ENCODE measurements around the gene CD82.

CD82 gene

GRCh38 chr11:44562845-44563460, 2.5 kb upstream of the CD82 start:
- no peak overlapping the region for H2BK120ac ChIP-seq (ENCODE audit: insufficient read depth, low read length, poor library complexity)
- H2AFZ ChIP-seq (ENCODE audit: insufficient read depth, low read length, poor library complexity): no peak overlapping the region
- no peak overlapping the region for H3K18ac ChIP-seq (ENCODE audit: low read length)
- H4K12ac ChIP-seq (ENCODE audit: low read depth, low read length): no peak overlapping the region
- H4K91ac ChIP-seq (ENCODE audit: low read depth, low read length): no peak overlapping the region
- H2AK5ac ChIP-seq (ENCODE audit: low read length): no peak overlapping the region
- no CpG with 5 or more reads among the region's 5 CpGs for WGBS (ENCODE audit: extremely low coverage, insufficient coverage, insufficient read length)
- no peak overlapping the region for H3K4me2 ChIP-seq (ENCODE audit: low read length)
- H3K79me1 ChIP-seq (ENCODE audit: low read length): peaks cover 4% of the 10 kb centered on the region
- no peak overlapping the region for H4K8ac ChIP-seq (ENCODE audit: low read depth, low read length)
- no peak overlapping the region for H2BK5ac ChIP-seq (ENCODE audit: low read depth, low read length, poor library complexity)
- peaks cover 4% of the 10 kb centered on the region for H3K9me3 ChIP-seq (ENCODE audit: insufficient read depth, low read depth, low read length)
- H3K14ac ChIP-seq (ENCODE audit: low read length): no peak overlapping the region
- no peak for DNase-seq
- H3K4me1 ChIP-seq (ENCODE audit: control insufficient read depth in 1 of 2, insufficient read depth in 2 of 2, low read length in 2 of 2): peaks cover 6 to 13% of the 10 kb centered on the region in 2 experiments
- no peak overlapping the region for H3K23ac ChIP-seq (ENCODE audit: low read length)
- H3K4ac ChIP-seq (ENCODE audit: low read depth, low read length): no peak overlapping the region
- no peaks in the 10 kb centered on the region for H3K36me3 ChIP-seq (ENCODE audit: control insufficient read depth in 1 of 2, insufficient read depth in 2 of 2, low read length in 2 of 2)
- H3K4me3 ChIP-seq (ENCODE audit: low read depth, low read length): no peak overlapping the region
- no peak overlapping the region for H3K27ac ChIP-seq (ENCODE audit: low read depth, low read length)
- H3K27me3 ChIP-seq (ENCODE audit: insufficient read depth, low read length): peaks cover 6% of the 10 kb centered on the region
- no peak overlapping the region for H3K9ac ChIP-seq (ENCODE audit: low read length)
- no peak overlapping the region for H2BK12ac ChIP-seq (ENCODE audit: low read length)
- H3K79me2 ChIP-seq (ENCODE audit: control insufficient read depth, insufficient read depth, low read length, poor library complexity): no peaks in the 10 kb centered on the region

DNA sequence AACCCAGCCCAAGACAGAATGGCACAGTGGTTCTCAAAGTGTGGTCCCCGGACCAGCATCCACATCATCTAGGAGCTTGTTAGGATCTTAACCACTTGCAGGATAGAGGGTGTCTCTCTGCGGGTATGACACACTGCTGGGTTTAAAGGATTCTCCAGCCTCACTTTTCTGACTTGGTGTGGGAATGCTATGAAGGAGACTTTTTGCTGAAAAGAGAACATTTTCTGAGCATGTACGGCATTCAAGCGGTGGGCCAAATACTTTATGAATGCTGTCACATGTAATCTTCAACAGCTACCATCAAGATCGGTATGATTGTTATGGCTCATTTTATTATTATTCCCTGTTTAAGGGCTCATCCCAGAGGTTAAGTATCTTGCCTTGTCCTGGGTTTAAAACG, 1.8 kb upstream of the CD82 start:
- H2AFZ ChIP-seq (ENCODE audit: insufficient read depth, low read length, poor library complexity): no peak overlapping the region
- no peak overlapping the region for H3K14ac ChIP-seq (ENCODE audit: low read length)
- no CpG with 5 or more reads among the region's 6 CpGs for WGBS (ENCODE audit: extremely low coverage, insufficient coverage, insufficient read length)
- no peak overlapping the region for H3K18ac ChIP-seq (ENCODE audit: low read length)
- no peaks in the 10 kb centered on the region for H3K79me2 ChIP-seq (ENCODE audit: control insufficient read depth, insufficient read depth, low read length, poor library complexity)
- H3K27ac ChIP-seq (ENCODE audit: low read depth, low read length): no peak overlapping the region
- DNase-seq: peak in 1 of 2 donors; percentile 51
- H3K9me3 ChIP-seq (ENCODE audit: insufficient read depth, low read depth, low read length): peaks cover 4% of the 10 kb centered on the region
- H3K9ac ChIP-seq (ENCODE audit: low read length): no peak overlapping the region
- no peak overlapping the region for H2AK5ac ChIP-seq (ENCODE audit: low read length)
- no peaks in the 10 kb centered on the region for H3K36me3 ChIP-seq (ENCODE audit: control insufficient read depth in 1 of 2, insufficient read depth in 2 of 2, low read length in 2 of 2)
- H3K4me1 ChIP-seq (ENCODE audit: control insufficient read depth in 1 of 2, insufficient read depth in 2 of 2, low read length in 2 of 2): peaks cover 6 to 15% of the 10 kb centered on the region in 2 experiments
- no peak overlapping the region for H2BK12ac ChIP-seq (ENCODE audit: low read length)
- peaks cover 6% of the 10 kb centered on the region for H3K27me3 ChIP-seq (ENCODE audit: insufficient read depth, low read length)
- no peak overlapping the region for H2BK5ac ChIP-seq (ENCODE audit: low read depth, low read length, poor library complexity)
- no peak overlapping the region for H3K23ac ChIP-seq (ENCODE audit: low read length)
- no peak overlapping the region for H2BK120ac ChIP-seq (ENCODE audit: insufficient read depth, low read length, poor library complexity)
- no peak overlapping the region for H3K4me3 ChIP-seq (ENCODE audit: low read depth, low read length)
- H4K91ac ChIP-seq (ENCODE audit: low read depth, low read length): no peak overlapping the region
- peaks cover 4% of the 10 kb centered on the region for H3K79me1 ChIP-seq (ENCODE audit: low read length)
- H4K12ac ChIP-seq (ENCODE audit: low read depth, low read length): no peak overlapping the region
- no peak overlapping the region for H4K8ac ChIP-seq (ENCODE audit: low read depth, low read length)
- H3K4ac ChIP-seq (ENCODE audit: low read depth, low read length): no peak overlapping the region
- H3K4me2 ChIP-seq (ENCODE audit: low read length): no peak overlapping the region

GRCh38 chr11:44564166-44564565, 1.3 kb upstream of the CD82 start:
- no peak overlapping the region for H3K4ac ChIP-seq (ENCODE audit: low read depth, low read length)
- H3K79me1 ChIP-seq (ENCODE audit: low read length): peaks cover 4% of the 10 kb centered on the region
- WGBS (ENCODE audit: extremely low coverage, insufficient coverage, insufficient read length): no CpG with 5 or more reads among the region's 7 CpGs
- H2AK5ac ChIP-seq (ENCODE audit: low read length): no peak overlapping the region
- no peaks in the 10 kb centered on the region for H3K79me2 ChIP-seq (ENCODE audit: control insufficient read depth, insufficient read depth, low read length, poor library complexity)
- H3K18ac ChIP-seq (ENCODE audit: low read length): no peak overlapping the region
- DNase-seq: no peak
- H2BK5ac ChIP-seq (ENCODE audit: low read depth, low read length, poor library complexity): no peak overlapping the region
- H4K8ac ChIP-seq (ENCODE audit: low read depth, low read length): no peak overlapping the region
- H3K4me2 ChIP-seq (ENCODE audit: low read length): peak overlapping the region; percentile 88
- H3K4me3 ChIP-seq (ENCODE audit: low read depth, low read length): no peak overlapping the region
- peak overlapping the region; percentile 16 for H4K91ac ChIP-seq (ENCODE audit: low read depth, low read length)
- no peak overlapping the region for H3K27ac ChIP-seq (ENCODE audit: low read depth, low read length)
- no peaks in the 10 kb centered on the region for H3K36me3 ChIP-seq (ENCODE audit: control insufficient read depth in 1 of 2, insufficient read depth in 2 of 2, low read length in 2 of 2)
- no peak overlapping the region for H2BK12ac ChIP-seq (ENCODE audit: low read length)
- peaks cover 6 to 16% of the 10 kb centered on the region in 2 experiments for H3K4me1 ChIP-seq (ENCODE audit: control insufficient read depth in 1 of 2, insufficient read depth in 2 of 2, low read length in 2 of 2)
- H3K9ac ChIP-seq (ENCODE audit: low read length): no peak overlapping the region
- no peak overlapping the region for H2BK120ac ChIP-seq (ENCODE audit: insufficient read depth, low read length, poor library complexity)
- H3K23ac ChIP-seq (ENCODE audit: low read length): no peak overlapping the region
- no peak overlapping the region for H4K12ac ChIP-seq (ENCODE audit: low read depth, low read length)
- H3K27me3 ChIP-seq (ENCODE audit: insufficient read depth, low read length): peaks cover 6% of the 10 kb centered on the region
- peaks cover 4% of the 10 kb centered on the region for H3K9me3 ChIP-seq (ENCODE audit: insufficient read depth, low read depth, low read length)
- H3K14ac ChIP-seq (ENCODE audit: low read length): no peak overlapping the region
- H2AFZ ChIP-seq (ENCODE audit: insufficient read depth, low read length, poor library complexity): no peak overlapping the region

DNA sequence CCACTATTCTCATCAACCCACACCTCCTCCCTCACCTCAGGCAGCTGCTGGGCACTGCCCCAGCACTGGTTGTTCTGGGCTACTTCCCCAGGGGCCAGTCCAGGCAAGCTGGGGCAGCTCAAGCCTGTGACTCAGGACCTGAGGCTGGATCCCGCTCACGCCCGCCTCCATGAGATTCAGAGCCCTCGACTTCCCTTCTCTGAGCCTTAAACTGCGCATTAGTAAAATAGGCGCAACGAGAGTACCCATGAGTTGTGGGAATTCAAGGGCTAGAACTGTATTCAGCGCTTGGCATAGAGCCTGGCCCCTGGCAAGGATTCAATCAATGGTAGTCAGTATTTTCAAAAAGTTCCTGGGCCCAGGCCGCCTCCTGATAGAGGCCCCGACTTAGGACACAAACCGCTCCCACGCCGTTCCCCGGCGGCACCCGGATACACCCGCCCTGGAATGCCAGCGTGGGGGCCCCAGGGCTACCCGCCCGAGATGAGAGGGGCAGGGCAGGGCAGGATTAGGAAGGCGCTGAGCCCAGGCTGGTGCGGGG, 723 bp upstream of the CD82 start:
- Histone ChIP-seq H2AK5ac (ENCODE audit: low read length) (no peak overlapping the region), H3K27me3 (ENCODE audit: insufficient read depth, low read length) (peaks cover 6% of the 10 kb centered on the region), H3K4me1 (ENCODE audit: control insufficient read depth in 1 of 2, insufficient read depth in 2 of 2, low read length in 2 of 2) (peaks cover 6 to 16% of the 10 kb centered on the region in 2 experiments), H3K36me3 (ENCODE audit: control insufficient read depth in 1 of 2, insufficient read depth in 2 of 2, low read length in 2 of 2) (no peaks in the 10 kb centered on the region), H2BK5ac (ENCODE audit: low read depth, low read length, poor library complexity) (no peak overlapping the region), H3K9ac (ENCODE audit: low read length) (no peak overlapping the region), H3K18ac (ENCODE audit: low read length) (no peak overlapping the region), H4K12ac (ENCODE audit: low read depth, low read length) (no peak overlapping the region), H3K14ac (ENCODE audit: low read length) (no peak overlapping the region), H3K79me2 (ENCODE audit: control insufficient read depth, insufficient read depth, low read length, poor library complexity) (no peaks in the 10 kb centered on the region), H3K79me1 (ENCODE audit: low read length) (peaks cover 4% of the 10 kb centered on the region), H3K23ac (ENCODE audit: low read length) (no peak overlapping the region), H3K27ac (ENCODE audit: low read depth, low read length) (no peak overlapping the region), H4K91ac (ENCODE audit: low read depth, low read length) (peak overlapping the region; percentile 36), H2BK120ac (ENCODE audit: insufficient read depth, low read length, poor library complexity) (no peak overlapping the region), H4K8ac (ENCODE audit: low read depth, low read length) (peak overlapping the region; percentile 82), H2AFZ (ENCODE audit: insufficient read depth, low read length, poor library complexity) (peak overlapping the region; percentile 70), H3K4me3 (ENCODE audit: low read depth, low read length) (peak overlapping the region; percentile 67), H3K4ac (ENCODE audit: low read depth, low read length) (no peak overlapping the region), H2BK12ac (ENCODE audit: low read length) (no peak overlapping the region), H3K9me3 (ENCODE audit: insufficient read depth, low read depth, low read length) (peaks cover 4% of the 10 kb centered on the region), H3K4me2 (ENCODE audit: low read length) (peak overlapping the region; percentile 88)
- peak; percentile 72 to 77 for DNase-seq
- WGBS (ENCODE audit: extremely low coverage, insufficient coverage, insufficient read length): no CpG with 5 or more reads among the region's 22 CpGs
